Measurements from ENCODE around the gene ZFC3H1. TPM values are rescaled to one million over a fixed set of nuclear protein-coding genes. Genes with fewer than 3 reads are reported as not detected.

ZFC3H1 gene
- total RNA-seq, 1 donor from 2014 or later: 17.9 TPM

Other genes with a start within 250 kb of the ZFC3H1 start
- not detected for gene LGR5, start 224.1 kb downstream of the ZFC3H1 start, total RNA-seq
- gene THAP2, start 453 bp upstream of the ZFC3H1 start, total RNA-seq: 10.2 TPM
- 27.3 TPM for gene TMEM19, start 22.2 kb upstream of the ZFC3H1 start, total RNA-seq
- gene RAB21, start 91.0 kb upstream of the ZFC3H1 start, total RNA-seq: 163 TPM
- gene TBC1D15, start 175.9 kb upstream of the ZFC3H1 start, total RNA-seq: 22.3 TPM